ENCODE data around the gene ARRDC5. TPM values are rescaled to one million over a fixed set of nuclear protein-coding genes. Genes with fewer than 3 reads are reported as not detected.

ARRDC5 gene
- total and polyA plus RNA-seq, 11 donors, result 0.04 to 0.70 (median 0.43) TPM; not detected in 8

GRCh38 chr19:4879041-4879440, 23.7 kb downstream of the ARRDC5 start:
- intact Hi-C loops (cut with DNase I), result no loop called here
- peaks cover 0 to 12% (median 0%) of the 10 kb centered on the region in 9 donors for H3K27me3 ChIP-seq
- H3K27ac ChIP-seq, result peak overlapping the region in 5 of 12 donors; percentile 71 to 80 (median 78)
- H3K4me3 ChIP-seq, result no peak overlapping the region
- H3K4me1 ChIP-seq, result peaks cover 0 to 5% (median 0%) of the 10 kb centered on the region in 12 donors
- ATAC-seq (no peak), DNase-seq (no peak)
- no peaks in the 10 kb centered on the region for H3K9me3 ChIP-seq
- H3K36me3 ChIP-seq, result no peaks in the 10 kb centered on the region
- WGBS, 4 donors, result 94 to 95% (median 95%) methylated on average over 11 of the region's 11 CpGs
- TF ChIP-seq POLR2A (IDR thresholded peaks at IDR 0.05), result no peak
- no peak for TF ChIP-seq CTCF (IDR thresholded peaks at IDR 0.05)

- H3K9me3 ChIP-seq, result no peaks in the 10 kb centered on the region
Measured at GRCh38 chr19:4878491-4878968, 24.2 kb downstream of the ARRDC5 start.

GRCh38 chr19:4877753-4878490, 24.8 kb downstream of the ARRDC5 start:
- DNase-seq (peak in 4 of 5 donors; percentile 42 to 74 (median 68)), ATAC-seq (peak; percentile 91 to 97 (median 94))
- Histone ChIP-seq H3K36me3 (no peaks in the 10 kb centered on the region), H3K4me3 (no peak overlapping the region), H3K27me3 (peaks cover 0 to 12% (median 0%) of the 10 kb centered on the region in 9 donors), H3K4me1 (peaks cover 0 to 5% (median 0%) of the 10 kb centered on the region in 12 donors), H3K27ac (peak overlapping the region in 11 of 12 donors; percentile 4 to 80 (median 73)), H3K9me3 (no peaks in the 10 kb centered on the region)
- intact Hi-C loops (cut with DNase I), result no loop called here
- 49 to 77% (median 63%) methylated on average over 16 to 30 of the region's 30 CpGs for WGBS, 4 donors
- TF ChIP-seq CTCF (IDR thresholded peaks at IDR 0.05) (no peak), POLR2A (IDR thresholded peaks at IDR 0.05) (no peak)

More at GRCh38 chr19:4878491-4878968, 24.2 kb downstream of the ARRDC5 start:
- WGBS, 4 donors, result 36 to 58% (median 44%) methylated on average over 10 to 23 of the region's 23 CpGs
- H3K4me1 ChIP-seq, result peaks cover 0 to 5% (median 0%) of the 10 kb centered on the region in 12 donors
- peaks cover 0 to 12% (median 0%) of the 10 kb centered on the region in 9 donors for H3K27me3 ChIP-seq
- intact Hi-C loops (cut with DNase I), result no loop called here
- peak overlapping the region in 10 of 12 donors; percentile 22 to 80 (median 74) for H3K27ac ChIP-seq
- peak; percentile 61 to 83 (median 70) for ATAC-seq
- DNase-seq, result peak in 2 of 5 donors; percentile 47 to 65
- H3K4me3 ChIP-seq, result no peak overlapping the region
- H3K36me3 ChIP-seq, result no peaks in the 10 kb centered on the region
- TF ChIP-seq CTCF (IDR thresholded peaks at IDR 0.05) (no peak), POLR2A (IDR thresholded peaks at IDR 0.05) (no peak)

- TF ChIP-seq POLR2A (IDR thresholded peaks at IDR 0.05) (no peak), CTCF (IDR thresholded peaks at IDR 0.05) (no peak)
- H3K27ac ChIP-seq, result no peak overlapping the region
- peaks cover 0 to 12% (median 0%) of the 10 kb centered on the region in 9 donors for H3K27me3 ChIP-seq
- ATAC-seq (no peak), DNase-seq (no peak)
- intact Hi-C loops (cut with DNase I), result loop anchor here in 9 of 10 donors (1.0 to 5.0 kb wide), 5 partner anchors 37 to 158 kb away; no protein-coding TSS in a partner anchor
- no peaks in the 10 kb centered on the region for H3K9me3 ChIP-seq
- H3K36me3 ChIP-seq, result no peaks in the 10 kb centered on the region
- WGBS, 4 donors, result 87 to 94% (median 90%) methylated on average over 3 of the region's 3 CpGs
- no peak overlapping the region for H3K4me3 ChIP-seq
- peaks cover 0 to 18% (median 0%) of the 10 kb centered on the region in 12 donors for H3K4me1 ChIP-seq
Measured at GRCh38 chr19:4873930-4874329, 28.8 kb downstream of the ARRDC5 start.
